HG03575 (cell line): ENCODE measurements around the gene RNF44.
"Not testable (repeated sequence)": the region's sequence is repeated elsewhere in the genome, so short reads cannot be mapped to it uniquely, and the experiment has no call there.

ENCODE experiments used
- ATAC-seq: cut with Tn5 transposase; IDR thresholded peaks from one replicate; pipeline ENCODE4 v1.9.1; 2021; ENCODE audit not compliant: unreplicated experiment, insufficient number of reproducible peaks, low FRiP score; ENCODE audit errors: extremely low read depth

The RNF44 gene

GRCh38 chr5:176553260-176554085, 16.3 kb upstream of the RNF44 start:
- ATAC-seq = no peak

- no peak for ATAC-seq
These were observed 15.2 kb upstream of the RNF44 start for GRCh38 chr5:176552332-176552869.

- ATAC-seq = not testable (repeated sequence)
These were observed 13.7 kb upstream of the RNF44 start for GRCh38 chr5:176550937-176551336.

GRCh38 chr5:176550275-176550831, 13.2 kb upstream of the RNF44 start:
- no peak for ATAC-seq

GRCh38 chr5:176549871-176550270, 12.7 kb upstream of the RNF44 start:
- no peak for ATAC-seq

GRCh38 chr5:176548967-176549444, 11.8 kb upstream of the RNF44 start, which contains the start of gene CDHR2:
CDHR2 (plus strand) TSS chr5:176549342; CDS start chr5:176565353, 16,011 bp downstream.
- no peak for ATAC-seq

GRCh38 chr5:176547802-176548201, 10.6 kb upstream of the RNF44 start:
- ATAC-seq = no peak

- no peak for ATAC-seq
These were observed 8.7 kb upstream of the RNF44 start for GRCh38 chr5:176545737-176546509.

- ATAC-seq = no peak
These were observed 8.2 kb upstream of the RNF44 start for GRCh38 chr5:176545388-176545736.

GRCh38 chr5:176543428-176544182, 6.4 kb upstream of the RNF44 start:
- no peak for ATAC-seq

- ATAC-seq = no peak
These were observed 5.6 kb upstream of the RNF44 start for GRCh38 chr5:176542596-176543427.

GRCh38 chr5:176542135-176542595, 5.0 kb upstream of the RNF44 start:
- no peak for ATAC-seq

- ATAC-seq = no peak
These were observed 4.3 kb upstream of the RNF44 start for GRCh38 chr5:176541338-176542134.

GRCh38 chr5:176540956-176541337, 3.7 kb upstream of the RNF44 start:
- ATAC-seq = no peak

- no peak for ATAC-seq
These were observed 3.3 kb upstream of the RNF44 start for GRCh38 chr5:176540476-176540899.

- ATAC-seq = no peak
These were observed 1.8 kb upstream of the RNF44 start for GRCh38 chr5:176538989-176539384.
